HEK293 (cell line): Measurements from ENCODE around the gene LRRC23.
A peak's percentile ranks its signal among the peaks of the same experiment; 100 is the strongest.

Experiments
- CTCF ChIA-PET: fragments of 350-600 bp; formaldehyde crosslinking; extraction: SDS; loops from one replicate; lab custom pipeline; 2021; ENCODE audit warnings: antibody characterized with exemption; lab: Yijun Ruan, JAX
- POLR2A ChIA-PET: fragments of 300-600 bp; formaldehyde crosslinking; extraction: SDS; loops from one replicate; lab custom pipeline; 2020; ENCODE audit warnings: antibody characterized with exemption, inconsistent platforms; lab: Yijun Ruan, JAX
- H3K27ac ChIP-seq: fragments of 200-500 bp; sonication (Bioruptor generic); 2 replicates; pipeline ENCODE4 v1.5.1; 2014; ENCODE audit warnings: low read depth, low read length, control low read depth, inconsistent platforms; ENCODE audit errors: extremely low read depth
- H3K36me3 ChIP-seq, 2 experiments: fragments of 200-500 bp in 1 of 2; sonication (Bioruptor generic) in 1 of 2; 1 replicate in 1 of 2; 2 replicates in 1 of 2; pipeline ENCODE4 v1.5.1; 2014 to 2017; ENCODE audit warnings: inconsistent platforms in 2 of 2, low read length in 2 of 2; ENCODE audit not compliant: control insufficient read depth in 2 of 2, insufficient read depth in 1 of 2
- H3K4me1 ChIP-seq: fragments of 200-500 bp; sonication (Bioruptor generic); 2 replicates; pipeline ENCODE4 v1.5.1; 2014; ENCODE audit warnings: mild to moderate bottlenecking, low read length, inconsistent platforms; ENCODE audit not compliant: control insufficient read depth, insufficient read depth
- H3K4me3 ChIP-seq: 2 replicates; pipeline ENCODE4 v1.5.1; 2011; ENCODE audit warnings: low read depth, mild to moderate bottlenecking, control low read depth, low read length, moderate library complexity
- H3K9me3 ChIP-seq: fragments of 200-500 bp; sonication (Bioruptor generic); 2 replicates; pipeline ENCODE4 v1.5.1; 2014; ENCODE audit warnings: low read depth, low read length, inconsistent platforms; ENCODE audit not compliant: control insufficient read depth, insufficient read depth
- GLI2 ChIP-seq: fragments of 450-650 bp; formaldehyde crosslinking; IDR thresholded peaks from 2 replicates; pipeline ENCODE4; 2017; ENCODE audit warnings: missing biosample characterization, missing genetic modification characterization, low read depth, borderline replicate concordance
- HOXA7 ChIP-seq: sonication (generic); formaldehyde crosslinking; IDR thresholded peaks from 2 replicates; pipeline ENCODE4 v1.8.1; 2022; ENCODE audit warnings: missing genetic modification reagents, borderline replicate concordance
- KLF16 ChIP-seq: fragments of 450-650 bp; formaldehyde crosslinking; IDR thresholded peaks from 2 replicates; pipeline ENCODE4 v1.5.1; 2017; ENCODE audit warnings: missing biosample characterization, missing genetic modification characterization
- SP3 ChIP-seq: fragments of 450-650 bp; formaldehyde crosslinking; IDR thresholded peaks from 2 replicates; pipeline ENCODE4 v1.5.1; 2016; ENCODE audit warnings: missing biosample characterization, missing genetic modification characterization
- ZNF10 ChIP-seq: fragments of 450-650 bp; formaldehyde crosslinking; IDR thresholded peaks from 2 replicates; pipeline ENCODE4 v1.5.1; 2017; ENCODE audit warnings: missing biosample characterization, missing genetic modification characterization
- ZNF112 ChIP-seq: fragments of 450-650 bp; formaldehyde crosslinking; IDR thresholded peaks from 2 replicates; pipeline ENCODE4 v1.5.0; 2017; ENCODE audit warnings: missing biosample characterization, missing genetic modification characterization
- ZNF174 ChIP-seq: fragments of 450-650 bp; formaldehyde crosslinking; IDR thresholded peaks from 2 replicates; pipeline ENCODE4 v1.5.0; 2017; ENCODE audit warnings: missing biosample characterization, mild to moderate bottlenecking, missing genetic modification characterization
- ZNF175 ChIP-seq: fragments of 450-650 bp; formaldehyde crosslinking; IDR thresholded peaks from 2 replicates; pipeline ENCODE4 v1.5.1; 2016; ENCODE audit warnings: missing biosample characterization, missing genetic modification characterization
- ZNF19 ChIP-seq: fragments of 450-650 bp; formaldehyde crosslinking; IDR thresholded peaks from 2 replicates; pipeline ENCODE4; 2016; ENCODE audit warnings: missing biosample characterization, missing genetic modification characterization, low read depth
- ZNF221 ChIP-seq: fragments of 450-650 bp; formaldehyde crosslinking; IDR thresholded peaks from 2 replicates; pipeline ENCODE4 v1.5.1; 2017; ENCODE audit warnings: missing biosample characterization, missing genetic modification characterization, borderline replicate concordance
- ZNF24 ChIP-seq: fragments of 450-650 bp; formaldehyde crosslinking; IDR thresholded peaks from 2 replicates; pipeline ENCODE4 v1.5.1; 2016; ENCODE audit warnings: missing biosample characterization, missing genetic modification characterization
- ZNF248 ChIP-seq: fragments of 450-650 bp; formaldehyde crosslinking; IDR thresholded peaks from 2 replicates; pipeline ENCODE4 v1.5.1; 2017; ENCODE audit warnings: missing biosample characterization, missing genetic modification characterization
- ZNF274 ChIP-seq, 2 experiments: fragments of 200-500 bp in 1 of 2; fragments of 450-650 bp in 1 of 2; sonication (Bioruptor generic) in 1 of 2; formaldehyde crosslinking in 1 of 2; IDR thresholded peaks; 2 replicates each; pipeline versions ENCODE4 v1.5.1 to v1.6.1; 2014 to 2016; ENCODE audit warnings: borderline replicate concordance in 1 of 2, inconsistent platforms in 1 of 2, low read length in 1 of 2, missing biosample characterization in 1 of 2, missing genetic modification characterization in 1 of 2
- ZNF514 ChIP-seq: fragments of 450-650 bp; formaldehyde crosslinking; IDR thresholded peaks from 2 replicates; pipeline ENCODE4 v1.5.1; 2016; ENCODE audit warnings: missing biosample characterization, missing genetic modification characterization
- ZNF521 ChIP-seq: fragments of 450-650 bp; formaldehyde crosslinking; IDR thresholded peaks from 2 replicates; pipeline ENCODE4 v1.5.1; 2017; ENCODE audit warnings: missing biosample characterization, mild to moderate bottlenecking, missing genetic modification characterization
- ZNF544 ChIP-seq: fragments of 450-650 bp; formaldehyde crosslinking; IDR thresholded peaks from 2 replicates; pipeline ENCODE4 v1.5.0; 2017; ENCODE audit warnings: missing biosample characterization, missing genetic modification characterization
- ZNF549 ChIP-seq: fragments of 450-650 bp; IDR thresholded peaks from 2 replicates; pipeline ENCODE4 v1.5.1; 2018; ENCODE audit warnings: missing biosample characterization, missing genetic modification characterization, mild to moderate bottlenecking, inconsistent platforms, moderate library complexity
- ZNF555 ChIP-seq: fragments of 450-650 bp; formaldehyde crosslinking; conservative IDR thresholded peaks from 2 replicates; pipeline ENCODE4 v1.5.1; 2017; ENCODE audit warnings: missing biosample characterization, mild to moderate bottlenecking, missing genetic modification characterization, inconsistent platforms
- ZNF596 ChIP-seq: fragments of 450-650 bp; IDR thresholded peaks from 2 replicates; pipeline ENCODE4 v1.5.0; 2018; ENCODE audit warnings: missing biosample characterization, mild to moderate bottlenecking, missing genetic modification characterization, moderate library complexity
- TF ChIP-seq, protein P1 (sequence below): fragments of 450-650 bp; formaldehyde crosslinking; IDR thresholded peaks from 2 replicates; pipeline ENCODE4 v1.5.1; 2016; ENCODE audit warnings: missing biosample characterization, missing genetic modification characterization
- TF ChIP-seq, protein P2 (sequence below): fragments of 450-650 bp; formaldehyde crosslinking; IDR thresholded peaks from 2 replicates; pipeline ENCODE4 v1.5.1; 2016; ENCODE audit warnings: missing biosample characterization, missing genetic modification characterization
- TF ChIP-seq, protein P3 (sequence below): fragments of 450-650 bp; formaldehyde crosslinking; IDR thresholded peaks from 2 replicates; pipeline ENCODE4 v1.5.1; 2016; ENCODE audit warnings: missing biosample characterization, missing genetic modification characterization

The LRRC23 gene

DNA sequence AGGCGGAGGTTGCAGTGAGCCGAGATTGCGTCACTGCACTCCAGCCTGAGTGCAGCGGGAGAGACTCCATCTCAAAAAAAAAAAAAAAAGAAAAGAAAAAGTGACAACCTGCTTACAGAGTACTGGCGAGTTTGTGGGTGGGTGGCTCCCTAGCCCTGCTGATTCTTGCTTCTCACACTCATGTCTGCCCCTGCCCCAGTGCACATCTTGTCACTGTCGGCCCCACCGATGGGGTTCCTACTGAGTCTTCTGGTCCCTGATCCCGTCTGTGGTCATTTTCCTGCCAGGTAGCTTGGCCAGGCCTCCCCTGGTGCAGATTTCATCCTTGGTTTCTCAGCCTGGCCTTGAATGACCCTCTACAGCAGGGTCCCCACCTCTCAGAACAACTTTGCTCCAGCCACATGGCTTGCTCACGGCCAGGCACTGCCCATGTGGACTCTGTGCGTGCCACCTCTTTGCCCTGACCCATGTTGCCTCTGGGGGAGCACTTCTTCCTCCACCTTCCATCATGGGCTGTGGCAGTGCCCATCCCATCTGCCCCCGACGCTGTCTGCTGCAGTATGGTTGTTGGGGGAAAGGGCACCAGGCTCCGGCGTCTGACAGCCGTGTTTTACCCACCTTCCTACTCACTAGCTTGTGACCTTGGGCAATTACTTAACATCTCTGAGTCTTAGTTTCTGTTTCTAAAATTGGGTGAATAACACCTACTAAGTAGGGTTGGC, 44.4 kb downstream of the LRRC23 start:
- TF ChIP-seq ZNF19 (tag by site-specific recombination) (no peak), HOXA7 (CRISPR knock-in tag) (no peak), ZNF10 (no peak), ZNF555 (no peak)
- TF ChIP-seq, protein P1, sequence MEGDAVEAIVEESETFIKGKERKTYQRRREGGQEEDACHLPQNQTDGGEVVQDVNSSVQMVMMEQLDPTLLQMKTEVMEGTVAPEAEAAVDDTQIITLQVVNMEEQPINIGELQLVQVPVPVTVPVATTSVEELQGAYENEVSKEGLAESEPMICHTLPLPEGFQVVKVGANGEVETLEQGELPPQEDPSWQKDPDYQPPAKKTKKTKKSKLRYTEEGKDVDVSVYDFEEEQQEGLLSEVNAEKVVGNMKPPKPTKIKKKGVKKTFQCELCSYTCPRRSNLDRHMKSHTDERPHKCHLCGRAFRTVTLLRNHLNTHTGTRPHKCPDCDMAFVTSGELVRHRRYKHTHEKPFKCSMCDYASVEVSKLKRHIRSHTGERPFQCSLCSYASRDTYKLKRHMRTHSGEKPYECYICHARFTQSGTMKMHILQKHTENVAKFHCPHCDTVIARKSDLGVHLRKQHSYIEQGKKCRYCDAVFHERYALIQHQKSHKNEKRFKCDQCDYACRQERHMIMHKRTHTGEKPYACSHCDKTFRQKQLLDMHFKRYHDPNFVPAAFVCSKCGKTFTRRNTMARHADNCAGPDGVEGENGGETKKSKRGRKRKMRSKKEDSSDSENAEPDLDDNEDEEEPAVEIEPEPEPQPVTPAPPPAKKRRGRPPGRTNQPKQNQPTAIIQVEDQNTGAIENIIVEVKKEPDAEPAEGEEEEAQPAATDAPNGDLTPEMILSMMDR (tag by site-specific recombination), result peak; percentile 53
- peaks cover 14% of the 10 kb centered on the region for H3K4me1 ChIP-seq
- H3K9me3 ChIP-seq, result no peaks in the 10 kb centered on the region
- H3K36me3 ChIP-seq, result peaks cover 0 to 10% of the 10 kb centered on the region in 2 experiments; a peak in 1 of 3 replicates
- no peak overlapping the region for H3K27ac ChIP-seq
- POLR2A ChIA-PET, result interaction anchor here (1.0 kb wide), 1 partner anchor 159 kb away, joined by 4 read pairs; no protein-coding TSS in a partner anchor
- CTCF ChIA-PET, result interaction anchor here (0.6 to 2.8 kb wide), 6 partner anchors 10 to 194 kb away, joined by 3 to 10 read pairs (median 4); no protein-coding TSS in a partner anchor
- H3K4me3 ChIP-seq, result no peak overlapping the region

DNA sequence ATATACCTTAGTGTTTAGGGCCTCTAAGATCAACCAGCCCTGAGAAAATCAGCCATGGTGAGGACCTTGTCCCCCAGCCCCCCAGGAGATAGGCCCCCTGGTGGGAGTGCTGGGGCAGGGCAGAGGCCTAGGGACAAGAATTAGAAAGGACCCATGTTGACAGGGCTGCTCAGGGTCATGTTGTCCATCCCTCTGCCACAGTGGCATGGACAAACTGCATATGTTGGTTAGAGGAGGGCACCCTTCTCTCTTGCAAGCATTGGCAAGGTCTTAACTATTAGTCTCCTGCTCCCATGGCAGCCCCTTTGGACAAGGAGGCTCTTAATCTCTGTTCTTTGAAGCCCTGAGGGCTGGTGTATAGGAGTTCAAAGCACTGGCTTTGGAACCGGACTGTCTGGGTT, 45.8 kb downstream of the LRRC23 start:
- H3K27ac ChIP-seq, result no peak overlapping the region
- ChIA-PET POLR2A (no interaction called here), CTCF (interaction anchor here (1.2 to 2.8 kb wide), 3 partner anchors 11 to 180 kb away, joined by 4 to 10 read pairs (median 4); no protein-coding TSS in a partner anchor)
- peaks cover 9% of the 10 kb centered on the region for H3K4me1 ChIP-seq
- H3K9me3 ChIP-seq, result no peaks in the 10 kb centered on the region
- TF ChIP-seq GLI2 (no peak), ZNF24 (tag by site-specific recombination) (no peak), ZNF549 (tag by site-specific recombination) (no peak), ZNF221 (tag by site-specific recombination) (no peak), ZNF112 (tag by site-specific recombination) (no peak), ZNF596 (tag by site-specific recombination) (no peak), ZNF514 (tag by site-specific recombination) (no peak), ZNF274 (IDR thresholded peaks at IDR 0.05; ENCODE audit: low read length) (no peak), ZNF274 (tag by site-specific recombination; IDR thresholded peaks at IDR 0.05; ENCODE audit: borderline replicate concordance) (no peak), ZNF248 (no peak), KLF16 (tag by site-specific recombination) (no peak), ZNF521 (tag by site-specific recombination) (no peak), ZNF544 (tag by site-specific recombination) (no peak), SP3 (tag by site-specific recombination) (no peak), ZNF19 (tag by site-specific recombination) (no peak), ZNF175 (tag by site-specific recombination) (no peak), ZNF174 (tag by site-specific recombination) (no peak)
- TF ChIP-seq, protein P2, sequence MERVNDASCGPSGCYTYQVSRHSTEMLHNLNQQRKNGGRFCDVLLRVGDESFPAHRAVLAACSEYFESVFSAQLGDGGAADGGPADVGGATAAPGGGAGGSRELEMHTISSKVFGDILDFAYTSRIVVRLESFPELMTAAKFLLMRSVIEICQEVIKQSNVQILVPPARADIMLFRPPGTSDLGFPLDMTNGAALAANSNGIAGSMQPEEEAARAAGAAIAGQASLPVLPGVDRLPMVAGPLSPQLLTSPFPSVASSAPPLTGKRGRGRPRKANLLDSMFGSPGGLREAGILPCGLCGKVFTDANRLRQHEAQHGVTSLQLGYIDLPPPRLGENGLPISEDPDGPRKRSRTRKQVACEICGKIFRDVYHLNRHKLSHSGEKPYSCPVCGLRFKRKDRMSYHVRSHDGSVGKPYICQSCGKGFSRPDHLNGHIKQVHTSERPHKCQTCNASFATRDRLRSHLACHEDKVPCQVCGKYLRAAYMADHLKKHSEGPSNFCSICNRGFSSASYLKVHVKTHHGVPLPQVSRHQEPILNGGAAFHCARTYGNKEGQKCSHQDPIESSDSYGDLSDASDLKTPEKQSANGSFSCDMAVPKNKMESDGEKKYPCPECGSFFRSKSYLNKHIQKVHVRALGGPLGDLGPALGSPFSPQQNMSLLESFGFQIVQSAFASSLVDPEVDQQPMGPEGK (tag by site-specific recombination), result no peak
- TF ChIP-seq, protein P3, sequence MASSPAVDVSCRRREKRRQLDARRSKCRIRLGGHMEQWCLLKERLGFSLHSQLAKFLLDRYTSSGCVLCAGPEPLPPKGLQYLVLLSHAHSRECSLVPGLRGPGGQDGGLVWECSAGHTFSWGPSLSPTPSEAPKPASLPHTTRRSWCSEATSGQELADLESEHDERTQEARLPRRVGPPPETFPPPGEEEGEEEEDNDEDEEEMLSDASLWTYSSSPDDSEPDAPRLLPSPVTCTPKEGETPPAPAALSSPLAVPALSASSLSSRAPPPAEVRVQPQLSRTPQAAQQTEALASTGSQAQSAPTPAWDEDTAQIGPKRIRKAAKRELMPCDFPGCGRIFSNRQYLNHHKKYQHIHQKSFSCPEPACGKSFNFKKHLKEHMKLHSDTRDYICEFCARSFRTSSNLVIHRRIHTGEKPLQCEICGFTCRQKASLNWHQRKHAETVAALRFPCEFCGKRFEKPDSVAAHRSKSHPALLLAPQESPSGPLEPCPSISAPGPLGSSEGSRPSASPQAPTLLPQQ, result no peak
- peaks cover 0 to 7% of the 10 kb centered on the region in 2 experiments; a peak in 1 of 3 replicates for H3K36me3 ChIP-seq
- H3K4me3 ChIP-seq, result no peak overlapping the region
